SK-N-DZ (cell line): ENCODE measurements around the gene CLDN5.

Source experiments
- DNase-seq: peaks from one replicate; pipeline ENCODE4 v3.0.0-alpha.2; 2015; ENCODE audit warnings: low spot score

Gene CLDN5

GRCh38 chr22:19504900-19505734, 19.1 kb downstream of the CLDN5 start:
- DNase-seq = no peak

- no peak for DNase-seq
Observed at GRCh38 chr22:19503869-19504268, 20.3 kb downstream of the CLDN5 start.

- DNase-seq = no peak
Observed at GRCh38 chr22:19503367-19503766, 20.8 kb downstream of the CLDN5 start.

GRCh38 chr22:19501897-19502447, 22.2 kb downstream of the CLDN5 start:
- no peak for DNase-seq

GRCh38 chr22:19499880-19500242, 24.3 kb downstream of the CLDN5 start:
- no peak for DNase-seq

GRCh38 chr22:19499236-19499879, 24.9 kb downstream of the CLDN5 start:
- no peak for DNase-seq

- DNase-seq = no peak
Observed at GRCh38 chr22:19498866-19499190, 25.4 kb downstream of the CLDN5 start.

GRCh38 chr22:19498154-19498865, 25.9 kb downstream of the CLDN5 start:
- no peak for DNase-seq

- no peak for DNase-seq
Observed at GRCh38 chr22:19497245-19497644, 27.0 kb downstream of the CLDN5 start.

- DNase-seq = no peak
Observed at GRCh38 chr22:19496324-19496630, 27.9 kb downstream of the CLDN5 start.

GRCh38 chr22:19495562-19496323, 28.5 kb downstream of the CLDN5 start:
- no peak for DNase-seq

- DNase-seq = no peak
Observed at GRCh38 chr22:19494676-19495173, 29.5 kb downstream of the CLDN5 start.

- DNase-seq = no peak
Observed at GRCh38 chr22:19494001-19494560, 30.1 kb downstream of the CLDN5 start.

- no peak for DNase-seq
Observed at GRCh38 chr22:19492504-19493174, 31.6 kb downstream of the CLDN5 start.

- no peak for DNase-seq
Observed at GRCh38 chr22:19490628-19491230, 33.5 kb downstream of the CLDN5 start.

GRCh38 chr22:19488884-19489843, 35.0 kb downstream of the CLDN5 start:
- no peak for DNase-seq

- no peak for DNase-seq
Observed at GRCh38 chr22:19488285-19488684, 35.9 kb downstream of the CLDN5 start.

GRCh38 chr22:19483481-19484244, 40.5 kb downstream of the CLDN5 start:
- no peak for DNase-seq
